IMR-90 (cell line): ENCODE results near the gene SPEG. TPM values are rescaled to one million over a fixed set of nuclear protein-coding genes. Genes with fewer than 3 reads are reported as not detected.
A peak's percentile ranks its signal among the peaks of the same experiment; 100 is the strongest.

Experiments
- ATAC-seq: fragments of 200-7000 bp; cut with Tn5 transposase; 2 replicates; pipeline ENCODE4 v1.9.1; 2020; ENCODE audit warnings: low read depth, mild to moderate bottlenecking, moderate library complexity
- BruUV-seq: library from RNA; stranded (reverse); fragments of 400-500 nt; replicated peaks from 2 replicates; lab custom pipeline; 2021; lab: Mats Ljungman, UMichigan
- CTCF ChIA-PET: fragments of 300-600 bp; formaldehyde crosslinking; extraction: SDS; loops from one replicate; lab custom pipeline; 2021; ENCODE audit warnings: antibody characterized with exemption; lab: Yijun Ruan, JAX
- POLR2A ChIA-PET: fragments of 300-600 bp; sonication (Branson Sonifier 250); formaldehyde crosslinking; loops from one replicate; lab custom pipeline; 2022; ENCODE audit warnings: antibody characterized with exemption; ENCODE audit not compliant: unreplicated experiment; lab: Charles Lee
- DNase-seq: peaks from one replicate; pipeline ENCODE4 v3.0.0; 2013
- H2AFZ ChIP-seq: replicated peaks from 2 replicates; pipeline ENCODE3; 2013; ENCODE audit warnings: low read length, mild to moderate bottlenecking; ENCODE audit not compliant: poor library complexity
- H2AK5ac ChIP-seq: 2 replicates; pipeline ENCODE4 v1.6.1; 2013; ENCODE audit warnings: low read depth, low read length, inconsistent platforms
- H2AK9ac ChIP-seq: replicated peaks from 2 replicates; pipeline ENCODE3; 2013; ENCODE audit warnings: mild to moderate bottlenecking, low read depth, low read length, moderate library complexity; ENCODE audit not compliant: poor library complexity
- H2BK120ac ChIP-seq: 2 replicates; pipeline ENCODE4 v1.6.1; 2013; ENCODE audit warnings: low read depth, low read length, inconsistent platforms
- H2BK15ac ChIP-seq: 3 replicates; pipeline ENCODE4 v1.6.1; 2013; ENCODE audit warnings: low read depth, low read length, inconsistent platforms
- H2BK20ac ChIP-seq: 2 replicates; pipeline ENCODE4 v1.6.1; 2013; ENCODE audit warnings: low read depth, mild to moderate bottlenecking, inconsistent platforms, low read length, moderate library complexity
- H2BK5ac ChIP-seq: 2 replicates; pipeline ENCODE4 v1.6.1; 2013; ENCODE audit warnings: mild to moderate bottlenecking, low read depth, low read length, inconsistent platforms; ENCODE audit not compliant: poor library complexity, severe bottlenecking
- H3K14ac ChIP-seq: replicated peaks from 2 replicates; pipeline ENCODE4 v1.6.1; 2013; ENCODE audit warnings: low read depth, low read length, inconsistent platforms
- H3K18ac ChIP-seq: 2 replicates; pipeline ENCODE4 v1.6.1; 2013; ENCODE audit warnings: low read depth, low read length, control low read depth
- H3K23ac ChIP-seq: 2 replicates; pipeline ENCODE4 v1.6.1; 2013; ENCODE audit warnings: low read depth, low read length, inconsistent platforms
- H3K27ac ChIP-seq: 2 replicates; pipeline ENCODE4 v1.5.1; 2013; ENCODE audit warnings: mild to moderate bottlenecking, control low read depth, low read length; ENCODE audit not compliant: insufficient read depth
- H3K27me3 ChIP-seq: 2 replicates; pipeline ENCODE4 v1.6.1; 2013; ENCODE audit warnings: low read length; ENCODE audit not compliant: control insufficient read depth, insufficient read depth
- H3K36me3 ChIP-seq: 2 replicates; pipeline ENCODE4 v1.6.1; 2013; ENCODE audit warnings: low read length, mixed read lengths; ENCODE audit not compliant: control insufficient read depth, insufficient read depth
- H3K4ac ChIP-seq: 2 replicates; pipeline ENCODE4 v1.6.1; 2013; ENCODE audit warnings: low read depth, low read length, inconsistent platforms
- H3K4me1 ChIP-seq: 2 replicates; pipeline ENCODE4 v1.6.1; 2013; ENCODE audit warnings: low read length, mixed read lengths; ENCODE audit not compliant: control insufficient read depth, insufficient read depth
- H3K4me2 ChIP-seq: 2 replicates; pipeline ENCODE4 v1.6.1; 2013; ENCODE audit warnings: low read depth, mild to moderate bottlenecking, control low read depth, low read length, moderate library complexity
- H3K4me3 ChIP-seq: 2 replicates; pipeline ENCODE4 v1.5.1; 2013; ENCODE audit warnings: low read depth, mild to moderate bottlenecking, control low read depth, low read length, moderate library complexity; ENCODE audit not compliant: insufficient read depth
- H3K56ac ChIP-seq: 2 replicates; pipeline ENCODE4 v1.6.1; 2013; ENCODE audit warnings: low read length, inconsistent platforms; ENCODE audit not compliant: insufficient read depth; ENCODE audit errors: extremely low read depth
- H3K79me1 ChIP-seq, 2 experiments: 2 replicates each; pipeline ENCODE4 v1.6.1; 2013; ENCODE audit warnings: low read length in 2 of 2, inconsistent platforms in 1 of 2, low read depth in 1 of 2
- H3K9ac ChIP-seq: 2 replicates; pipeline ENCODE4 v1.6.1; 2013; ENCODE audit warnings: low read depth, low read length, control low read depth
- H3K9me1 ChIP-seq: 2 replicates; pipeline ENCODE4 v1.6.1; 2013; ENCODE audit warnings: low read length, inconsistent platforms; ENCODE audit not compliant: insufficient read depth
- H3K9me3 ChIP-seq: 2 replicates; pipeline ENCODE4 v1.6.1; 2013; ENCODE audit warnings: low read length; ENCODE audit not compliant: control insufficient read depth, insufficient read depth
- H4K20me1 ChIP-seq: 2 replicates; pipeline ENCODE4 v1.6.1; 2013; ENCODE audit warnings: low read length, inconsistent platforms; ENCODE audit not compliant: insufficient read depth
- H4K5ac ChIP-seq: 2 replicates; pipeline ENCODE4 v1.6.1; 2013; ENCODE audit warnings: mild to moderate bottlenecking, low read depth, low read length, control low read depth
- H4K8ac ChIP-seq, 2 experiments: 2 replicates each; pipeline ENCODE4 v1.6.1; 2013; ENCODE audit warnings: low read depth in 2 of 2, low read length in 2 of 2, control low read depth in 1 of 2, inconsistent platforms in 1 of 2
- H4K91ac ChIP-seq: 2 replicates; pipeline ENCODE4 v1.6.1; 2013; ENCODE audit warnings: low read depth, low read length, inconsistent platforms; ENCODE audit not compliant: insufficient read depth
- BHLHE40 ChIP-seq: fragments of 150-350 bp; IDR thresholded peaks from 2 replicates; pipeline ENCODE4 v1.6.1; 2016; ENCODE audit warnings: mild to moderate bottlenecking, low read depth, low read length
- CEBPB ChIP-seq: IDR thresholded peaks from 2 replicates; pipeline ENCODE4 v1.6.1; 2012; ENCODE audit warnings: low read depth, low read length, improper control_type of control experiment
- CHD1 ChIP-seq: IDR thresholded peaks from 2 replicates; pipeline ENCODE4 v1.6.1; 2012; ENCODE audit warnings: low read depth, low read length, improper control_type of control experiment
- MAFK ChIP-seq: IDR thresholded peaks from 2 replicates; pipeline ENCODE4 v1.6.1; 2012; ENCODE audit warnings: low read depth, low read length, improper control_type of control experiment
- MAZ ChIP-seq: IDR thresholded peaks from 2 replicates; pipeline ENCODE4 v1.6.1; 2012; ENCODE audit warnings: low read depth, mild to moderate bottlenecking, low read length, improper control_type of control experiment, moderate library complexity, borderline replicate concordance
- MXI1 ChIP-seq: IDR thresholded peaks from 2 replicates; pipeline ENCODE4 v1.6.1; 2012; ENCODE audit warnings: low read depth, mild to moderate bottlenecking, low read length, moderate library complexity, borderline replicate concordance
- NFE2L2 ChIP-seq: fragments of 150-350 bp; IDR thresholded peaks from 2 replicates; pipeline ENCODE4 v1.6.1; 2016; ENCODE audit warnings: low read depth, mild to moderate bottlenecking, low read length
- POLR2A ChIP-seq: IDR thresholded peaks from 2 replicates; pipeline ENCODE4 v1.6.1; 2012; ENCODE audit warnings: mild to moderate bottlenecking, low read depth, low read length
- RAD21 ChIP-seq: IDR thresholded peaks from 2 replicates; pipeline ENCODE4 v1.6.1; 2012; ENCODE audit warnings: low read length, improper control_type of control experiment
- RCOR1 ChIP-seq: IDR thresholded peaks from 2 replicates; pipeline ENCODE4 v1.6.1; 2012; ENCODE audit warnings: mild to moderate bottlenecking, low read length, improper control_type of control experiment; ENCODE audit not compliant: insufficient replicate concordance
- RFX5 ChIP-seq: IDR thresholded peaks from 2 replicates; pipeline ENCODE4 v1.8.0; 2012; ENCODE audit warnings: low read depth, mild to moderate bottlenecking, low read length, moderate library complexity
- USF2 ChIP-seq: fragments of 150-350 bp; IDR thresholded peaks from 2 replicates; pipeline ENCODE4 v1.6.1; 2017; ENCODE audit warnings: mild to moderate bottlenecking, antibody characterized with exemption, low read length, low read depth
- WGBS, 2 experiments: methylation state at CpG; one replicate each; pipeline versions ENCODE4 v1.1.5 to v1.1.7; 2013; ENCODE audit warnings: missing lambda C conversion rate in 2 of 2; ENCODE audit not compliant: insufficient read length in 1 of 2; ENCODE audit errors: extremely low coverage in 2 of 2; 5-methylcytosine and 5-hydroxymethylcytosine counted together
- dilution Hi-C: fragments of 300-500 bp; cut with HindIII; formaldehyde crosslinking; loops from one replicate; pipeline ENCODE4 v1.14.3; 2018; ENCODE audit warnings: low sequenced_read_pairs; ENCODE audit not compliant: unreplicated experiment
- in situ Hi-C: fragments of 300-500 bp; cut with MboI; formaldehyde crosslinking; loops from 3 replicates; pipeline ENCODE4 v1.14.3; 2019; ENCODE audit warnings: low sequenced_read_pairs, inconsistent platforms, mixed read lengths
- intact Hi-C: fragments of 100-400 bp; cut with micrococcal nuclease; formaldehyde crosslinking; loops from 2 replicates; pipeline ENCODE4 v1.10.0; 2022
- polyA plus RNA-seq, 3 experiments: library from polyadenylated mRNA; depleted of rRNA; stranded (reverse); fragments of >200 nt; gene quantifications; 2 replicates each; pipeline ENCODE4 v1.2.3, GENCODE V29; 2012; ENCODE audit warnings: low replicate concordance in 1 of 3
- total RNA-seq: library from RNA; depleted of rRNA; stranded (reverse); fragments of >200 nt; gene quantifications from 2 replicates; pipeline ENCODE4 v1.2.3, GENCODE V29; 2012
- TF ChIP-seq, protein P1 (sequence below): conservative IDR thresholded peaks from 2 replicates; pipeline ENCODE4 v1.5.1; 2012; ENCODE audit warnings: mild to moderate bottlenecking, low read depth, low read length, improper control_type of control experiment
- TF ChIP-seq, protein P2 (sequence below): fragments of 150-350 bp; IDR thresholded peaks from 2 replicates; pipeline ENCODE4 v1.6.1; 2016; ENCODE audit warnings: low read depth, mild to moderate bottlenecking, low read length, moderate library complexity, borderline replicate concordance

Gene SPEG
- total and polyA plus RNA-seq, 2 of the 4 experiments (the other 2 are of a cell fraction), result 6.8 to 81.6 TPM

- 90% methylated on average over 4 of the region's 22 CpGs; no CpG with 5 or more reads in 1 of the 2 experiments for WGBS, 2 experiments
- H3K9me1 ChIP-seq, result no peaks in the 10 kb centered on the region
- H4K8ac ChIP-seq, result no peak overlapping the region
- no peak overlapping the region for H2AK5ac ChIP-seq
- H4K20me1 ChIP-seq, result no peaks in the 10 kb centered on the region; the same call in 1 of the 2 replicates
- H2BK20ac ChIP-seq, result no peak overlapping the region
- intact Hi-C loops (no loop called here), in situ Hi-C loops (no loop called here), dilution Hi-C loops (no loop called here)
- no peak overlapping the region for H4K5ac ChIP-seq
- no peak overlapping the region for H3K4ac ChIP-seq
- no TSS peak for BruUV-seq
- ATAC-seq (no peak), DNase-seq (no peak)
- H3K23ac ChIP-seq, result no peak overlapping the region
- no peak overlapping the region for H2BK5ac ChIP-seq
- H3K9ac ChIP-seq, result no peak overlapping the region
- H3K9me3 ChIP-seq, result no peaks in the 10 kb centered on the region
- no peak overlapping the region for H3K14ac ChIP-seq
- peaks cover 58% of the 10 kb centered on the region; the same call in 1 of the 2 replicates for H3K36me3 ChIP-seq
- H3K18ac ChIP-seq, result no peak overlapping the region
- H3K4me2 ChIP-seq, result no peak overlapping the region
- H4K91ac ChIP-seq, result no peak overlapping the region
- no peak overlapping the region for H3K4me3 ChIP-seq
- H3K27ac ChIP-seq, result no peak overlapping the region
- ChIA-PET POLR2A (no interaction called here), CTCF (interaction anchor here (1.6 kb wide), 1 partner anchor 58 kb away, joined by 4 read pairs; no protein-coding TSS in a partner anchor)
- H2BK15ac ChIP-seq, result no peak overlapping the region
- H3K27me3 ChIP-seq, result no peaks in the 10 kb centered on the region
- peak overlapping the region; percentile 48 for H2AK9ac ChIP-seq
- H3K56ac ChIP-seq, result no peak overlapping the region
- no peaks in the 10 kb centered on the region; a peak in 1 of 4 replicates for H3K79me1 ChIP-seq
- H2AFZ ChIP-seq, result no peak overlapping the region
- H2BK120ac ChIP-seq, result no peak overlapping the region
- H3K4me1 ChIP-seq, result peaks cover 17% of the 10 kb centered on the region
- TF ChIP-seq NFE2L2 (no peak), BHLHE40 (no peak), MAZ (no peak), CHD1 (no peak), RCOR1 (no peak), RFX5 (no peak), RAD21 (no peak), CEBPB (no peak), POLR2A (no peak), USF2 (no peak), MAFK (no peak), MXI1 (no peak)
- TF ChIP-seq, protein P1, sequence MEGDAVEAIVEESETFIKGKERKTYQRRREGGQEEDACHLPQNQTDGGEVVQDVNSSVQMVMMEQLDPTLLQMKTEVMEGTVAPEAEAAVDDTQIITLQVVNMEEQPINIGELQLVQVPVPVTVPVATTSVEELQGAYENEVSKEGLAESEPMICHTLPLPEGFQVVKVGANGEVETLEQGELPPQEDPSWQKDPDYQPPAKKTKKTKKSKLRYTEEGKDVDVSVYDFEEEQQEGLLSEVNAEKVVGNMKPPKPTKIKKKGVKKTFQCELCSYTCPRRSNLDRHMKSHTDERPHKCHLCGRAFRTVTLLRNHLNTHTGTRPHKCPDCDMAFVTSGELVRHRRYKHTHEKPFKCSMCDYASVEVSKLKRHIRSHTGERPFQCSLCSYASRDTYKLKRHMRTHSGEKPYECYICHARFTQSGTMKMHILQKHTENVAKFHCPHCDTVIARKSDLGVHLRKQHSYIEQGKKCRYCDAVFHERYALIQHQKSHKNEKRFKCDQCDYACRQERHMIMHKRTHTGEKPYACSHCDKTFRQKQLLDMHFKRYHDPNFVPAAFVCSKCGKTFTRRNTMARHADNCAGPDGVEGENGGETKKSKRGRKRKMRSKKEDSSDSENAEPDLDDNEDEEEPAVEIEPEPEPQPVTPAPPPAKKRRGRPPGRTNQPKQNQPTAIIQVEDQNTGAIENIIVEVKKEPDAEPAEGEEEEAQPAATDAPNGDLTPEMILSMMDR, result no peak
- TF ChIP-seq, protein P2, sequence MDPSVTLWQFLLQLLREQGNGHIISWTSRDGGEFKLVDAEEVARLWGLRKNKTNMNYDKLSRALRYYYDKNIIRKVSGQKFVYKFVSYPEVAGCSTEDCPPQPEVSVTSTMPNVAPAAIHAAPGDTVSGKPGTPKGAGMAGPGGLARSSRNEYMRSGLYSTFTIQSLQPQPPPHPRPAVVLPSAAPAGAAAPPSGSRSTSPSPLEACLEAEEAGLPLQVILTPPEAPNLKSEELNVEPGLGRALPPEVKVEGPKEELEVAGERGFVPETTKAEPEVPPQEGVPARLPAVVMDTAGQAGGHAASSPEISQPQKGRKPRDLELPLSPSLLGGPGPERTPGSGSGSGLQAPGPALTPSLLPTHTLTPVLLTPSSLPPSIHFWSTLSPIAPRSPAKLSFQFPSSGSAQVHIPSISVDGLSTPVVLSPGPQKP, result no peak
These were observed 37.1 kb downstream of the SPEG start for GRCh38 chr2:219471476-219472371.
